Central memory CD4-positive, alpha-beta T cell (primary cell): ENCODE data around the gene RDH14.

Experiments used
- DNase-seq: peaks from one replicate; pipeline ENCODE4 v3.0.0; 2022
- total RNA-seq, 3 experiments: gene quantifications; one replicate each; lab custom pipeline; 2026; lab: John Stamatoyannopoulos, UW

The RDH14 gene, protein sequence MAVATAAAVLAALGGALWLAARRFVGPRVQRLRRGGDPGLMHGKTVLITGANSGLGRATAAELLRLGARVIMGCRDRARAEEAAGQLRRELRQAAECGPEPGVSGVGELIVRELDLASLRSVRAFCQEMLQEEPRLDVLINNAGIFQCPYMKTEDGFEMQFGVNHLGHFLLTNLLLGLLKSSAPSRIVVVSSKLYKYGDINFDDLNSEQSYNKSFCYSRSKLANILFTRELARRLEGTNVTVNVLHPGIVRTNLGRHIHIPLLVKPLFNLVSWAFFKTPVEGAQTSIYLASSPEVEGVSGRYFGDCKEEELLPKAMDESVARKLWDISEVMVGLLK
- 7.5 to 16.9 (median 13.4) reads per million in 3 experiments for total RNA-seq

DNA sequence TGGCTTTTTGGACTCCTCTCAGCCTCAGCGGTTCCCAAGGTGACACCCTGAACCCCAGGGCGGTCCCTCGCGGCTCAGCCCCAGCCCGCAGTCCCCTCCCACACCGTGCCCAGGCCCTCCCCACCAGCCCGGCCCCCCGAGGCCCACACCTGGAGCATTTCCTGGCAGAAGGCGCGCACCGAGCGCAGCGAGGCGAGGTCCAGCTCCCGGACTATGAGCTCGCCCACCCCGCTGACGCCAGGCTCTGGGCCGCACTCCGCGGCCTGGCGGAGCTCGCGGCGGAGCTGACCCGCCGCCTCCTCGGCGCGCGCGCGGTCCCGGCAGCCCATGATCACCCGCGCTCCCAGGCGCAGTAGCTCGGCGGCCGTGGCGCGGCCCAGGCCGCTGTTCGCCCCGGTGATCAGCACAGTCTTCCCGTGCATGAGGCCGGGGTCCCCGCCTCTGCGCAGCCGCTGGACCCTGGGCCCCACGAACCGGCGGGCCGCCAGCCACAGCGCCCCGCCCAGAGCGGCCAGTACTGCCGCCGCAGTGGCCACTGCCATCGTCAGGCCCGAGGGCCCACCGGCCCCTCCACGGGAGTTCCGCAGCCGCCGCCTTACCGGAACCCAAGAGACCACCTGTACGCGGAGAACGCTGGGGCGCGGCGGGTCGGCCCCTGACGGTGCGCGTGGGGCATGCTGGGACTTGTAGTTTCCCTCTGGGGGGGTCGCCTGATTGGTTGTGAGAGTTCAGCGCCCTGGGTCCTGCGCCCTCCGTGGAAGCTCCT lies at the start of gene RDH14:
RDH14 (minus strand) TSS at position 623 of the 766 bp plus-strand sequence; CDS start at position 542, 81 bp downstream.
- DNase-seq: peak; percentile 91

DNA sequence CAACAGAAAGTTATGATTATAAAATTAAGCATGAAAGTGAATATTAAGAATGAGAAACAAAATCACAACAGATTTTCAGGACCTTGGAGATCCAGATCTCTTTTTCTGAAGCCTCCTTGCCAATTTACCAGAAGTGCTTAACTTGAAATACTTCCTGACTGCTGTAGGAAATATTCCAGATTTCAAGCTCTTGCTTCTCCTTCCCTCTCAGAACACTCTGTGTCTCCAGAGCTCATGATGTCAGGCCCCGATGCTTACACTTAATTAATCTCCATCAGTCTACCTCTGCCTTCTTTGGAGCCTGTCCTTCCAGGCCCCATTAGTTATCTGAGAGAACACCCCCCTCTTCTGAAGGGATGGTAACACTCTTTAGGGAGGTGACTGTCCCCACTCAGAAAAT lies 49.6 kb upstream of the RDH14 start:
- DNase-seq: no peak

DNA sequence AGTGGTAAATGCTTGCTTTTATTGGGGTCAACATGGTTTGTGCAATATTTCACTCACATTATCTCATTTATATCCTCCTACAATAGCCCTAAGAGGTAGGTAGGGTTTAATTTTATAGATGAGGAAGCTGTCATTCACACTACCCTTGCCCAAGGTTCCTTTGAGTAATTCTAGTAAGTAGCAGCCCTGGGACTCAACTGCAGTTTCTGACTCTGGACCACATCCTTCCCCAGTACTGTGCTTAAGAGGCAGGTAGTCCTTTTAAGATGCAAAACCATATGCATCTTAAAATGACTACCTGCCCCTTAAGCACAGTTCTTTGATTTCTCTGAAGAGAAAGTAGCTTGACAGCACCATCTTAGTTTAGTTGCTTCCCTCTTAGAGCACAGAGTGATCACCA lies 44.7 kb upstream of the RDH14 start:
- DNase-seq: no peak

DNA sequence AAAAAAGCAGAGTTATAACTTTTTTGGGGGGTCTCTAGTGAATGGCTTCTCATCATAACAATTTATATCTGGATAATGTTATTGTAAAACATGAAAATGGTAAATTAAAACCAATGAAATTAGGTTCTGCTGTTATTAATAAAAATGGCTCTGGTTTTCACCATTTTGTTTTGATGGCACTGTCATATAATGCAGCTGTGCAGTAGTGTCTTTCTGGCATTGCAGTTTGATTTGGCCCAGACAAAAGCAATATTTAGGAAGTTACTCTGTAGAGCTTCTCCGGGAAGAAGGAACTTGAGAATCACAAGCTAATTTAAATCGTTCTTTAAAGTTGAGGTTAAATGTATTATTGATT lies 44.1 kb upstream of the RDH14 start:
- DNase-seq: no peak

DNA sequence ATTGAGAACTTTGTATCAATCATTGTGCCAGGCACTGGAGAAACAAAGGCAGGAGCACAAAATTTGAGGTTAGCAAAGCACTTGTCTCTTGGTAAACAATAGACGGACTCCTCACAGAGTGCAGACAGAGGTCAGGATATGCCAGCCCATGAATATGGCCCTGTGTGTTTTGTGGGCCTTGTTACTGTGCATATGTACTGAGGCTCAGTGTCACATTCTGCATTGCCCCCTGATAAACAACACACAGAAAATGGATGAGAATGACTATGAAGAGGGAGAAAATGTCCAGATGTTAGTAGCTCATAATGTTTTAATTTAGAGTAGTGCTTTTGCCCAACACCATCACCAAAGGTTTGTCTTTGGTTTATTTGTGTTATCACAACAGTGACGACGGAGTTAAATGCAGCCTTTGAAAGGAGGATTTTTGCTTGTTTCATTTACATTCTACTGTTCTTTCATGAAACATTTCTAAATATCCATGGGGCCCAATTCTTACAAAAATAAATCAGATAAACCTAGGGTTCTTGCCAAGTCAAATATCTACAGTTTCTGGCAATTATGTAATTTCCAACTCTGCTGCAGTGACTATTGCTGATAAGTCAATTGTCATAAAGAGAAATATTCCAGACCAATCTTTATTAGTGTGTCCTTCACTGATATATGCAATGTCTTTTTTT lies 43.5 kb upstream of the RDH14 start:
- no peak for DNase-seq

DNA sequence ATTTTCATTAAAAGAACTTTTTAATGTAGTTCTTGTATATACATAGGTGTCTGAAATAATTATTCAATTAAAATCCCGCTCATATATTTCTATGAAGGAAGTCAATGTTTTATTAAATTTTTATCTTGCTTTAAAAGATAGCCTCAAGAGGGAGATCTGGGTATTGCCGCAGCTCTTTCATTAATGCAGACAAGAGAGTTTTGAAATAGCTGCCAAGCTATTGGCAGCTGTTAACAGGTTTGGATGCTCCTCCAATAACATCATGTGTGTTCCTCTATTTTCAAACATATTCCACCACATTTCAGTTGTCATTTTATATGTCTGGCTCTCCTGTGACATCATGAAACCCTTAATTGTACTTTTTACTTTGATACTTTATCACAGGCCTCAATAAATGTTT lies 41.8 kb upstream of the RDH14 start:
- DNase-seq: no peak

DNA sequence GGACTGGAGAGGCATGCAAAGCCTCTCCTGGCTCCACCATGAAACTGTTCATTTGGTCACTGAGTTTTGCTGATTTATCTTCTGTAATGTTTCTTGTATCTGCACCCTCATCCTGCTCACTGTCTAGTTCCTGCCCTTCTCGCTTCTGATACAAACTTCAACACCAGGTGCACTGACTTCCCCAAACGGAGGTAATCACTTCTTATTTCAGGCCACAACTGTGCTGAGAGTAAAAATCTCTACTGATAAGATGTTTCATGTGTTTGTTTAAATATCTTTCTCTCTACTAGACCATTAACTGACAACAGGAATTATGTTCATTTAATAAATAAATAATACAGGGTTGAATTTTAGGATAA lies 39.8 kb upstream of the RDH14 start:
- DNase-seq: no peak

DNA sequence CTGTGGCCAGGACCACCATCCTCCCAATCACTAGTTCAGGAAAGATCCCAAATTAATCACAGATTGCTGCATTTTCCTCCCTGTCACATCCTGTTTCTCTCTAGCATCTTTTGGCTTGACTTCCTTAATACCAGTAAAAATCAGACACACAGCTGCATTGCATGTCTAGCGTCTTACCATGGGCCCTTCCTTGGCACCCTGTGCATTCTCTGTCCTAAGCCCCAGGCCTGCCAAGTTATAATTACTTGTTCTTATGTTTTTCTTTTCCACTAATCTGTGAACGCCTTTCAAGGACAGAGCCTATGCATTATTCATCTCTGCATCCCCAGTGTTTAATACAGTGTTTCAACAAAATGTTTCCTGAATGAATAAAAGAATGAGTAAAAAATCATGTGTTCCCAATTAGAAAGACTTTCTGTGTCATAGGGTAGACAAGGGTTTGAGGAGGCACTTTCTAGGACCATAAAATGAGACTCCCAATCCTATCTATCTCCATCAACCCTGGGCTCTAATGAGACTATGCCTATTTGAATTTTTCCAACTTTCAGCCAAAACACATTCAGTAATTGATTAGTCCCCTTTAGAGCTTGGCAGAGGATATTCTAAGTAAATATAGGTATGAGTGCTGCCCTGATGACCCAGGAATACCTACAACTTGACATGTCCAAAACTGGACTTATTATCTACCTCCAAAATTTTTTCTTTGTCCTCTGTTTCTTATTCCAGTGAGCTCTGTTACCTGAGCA lies 39.2 kb upstream of the RDH14 start:
- no peak for DNase-seq

DNA sequence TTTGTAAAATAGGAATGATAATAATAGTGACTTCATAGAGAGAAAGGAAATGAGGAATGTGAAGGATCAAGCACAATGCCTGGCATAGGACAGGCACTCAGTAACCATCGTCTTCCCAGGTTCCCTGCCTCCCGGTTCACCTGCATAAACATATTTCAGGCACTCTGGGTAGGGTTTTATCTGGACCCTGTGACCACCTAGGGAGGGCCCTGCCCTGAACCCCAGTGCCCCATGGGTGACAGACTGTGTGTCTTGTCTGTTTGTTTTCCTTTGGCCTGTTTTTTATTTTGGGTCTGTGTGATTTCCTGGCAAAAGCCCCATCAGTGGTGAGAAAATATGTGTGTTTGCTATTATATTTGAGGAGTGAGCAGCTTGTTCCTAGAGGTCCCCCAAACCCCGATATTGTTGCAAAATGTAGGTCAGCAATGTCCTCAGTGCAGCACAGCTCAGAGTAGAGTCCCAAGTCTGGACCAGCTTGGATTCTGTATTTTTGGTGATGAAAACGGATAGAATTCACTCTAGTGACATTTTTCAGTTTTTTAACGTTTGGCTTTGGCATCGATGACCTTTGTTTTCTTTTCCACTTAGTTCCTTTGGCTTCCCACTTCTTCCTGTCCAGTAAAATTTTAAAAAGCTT lies 38.5 kb upstream of the RDH14 start:
- DNase-seq: no peak

DNA sequence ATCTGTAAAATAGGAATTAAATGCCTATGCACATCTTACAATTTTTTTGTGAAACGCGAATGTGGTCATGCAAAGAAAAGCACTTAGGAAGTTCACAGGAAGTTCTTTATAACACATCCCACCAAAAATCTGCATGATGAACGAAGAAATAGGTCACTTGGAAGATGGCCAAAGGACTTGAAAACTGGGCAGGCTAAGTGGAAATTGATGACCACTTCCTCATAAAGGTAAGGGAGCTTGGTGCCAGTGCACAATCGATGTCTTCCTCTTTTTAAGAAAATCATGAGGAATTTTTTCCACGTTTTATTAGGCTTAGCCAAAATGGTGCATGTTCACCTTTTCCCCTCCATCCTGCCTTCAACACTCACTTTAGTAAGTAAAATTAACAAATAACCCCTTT lies 37.2 kb upstream of the RDH14 start:
- no peak for DNase-seq

DNA sequence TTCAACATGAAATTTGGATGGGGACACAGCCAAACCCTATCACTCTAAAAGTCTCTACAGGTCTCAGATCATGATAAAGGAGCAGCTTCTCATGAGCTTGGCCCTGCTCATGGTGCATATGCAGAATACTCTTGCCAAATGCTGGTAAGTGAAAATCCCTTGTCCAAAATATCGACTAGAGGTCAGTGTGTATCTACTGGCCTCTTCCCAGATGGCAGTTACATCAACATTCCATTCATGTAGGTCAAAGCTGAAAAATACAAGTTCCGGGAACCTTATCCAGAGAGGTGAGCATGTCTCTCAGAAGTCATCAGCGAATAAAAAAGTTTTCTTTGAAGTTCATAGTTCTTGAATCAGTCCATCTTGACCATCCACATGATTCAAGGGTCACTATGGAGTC lies 36.5 kb upstream of the RDH14 start:
- DNase-seq: no peak

DNA sequence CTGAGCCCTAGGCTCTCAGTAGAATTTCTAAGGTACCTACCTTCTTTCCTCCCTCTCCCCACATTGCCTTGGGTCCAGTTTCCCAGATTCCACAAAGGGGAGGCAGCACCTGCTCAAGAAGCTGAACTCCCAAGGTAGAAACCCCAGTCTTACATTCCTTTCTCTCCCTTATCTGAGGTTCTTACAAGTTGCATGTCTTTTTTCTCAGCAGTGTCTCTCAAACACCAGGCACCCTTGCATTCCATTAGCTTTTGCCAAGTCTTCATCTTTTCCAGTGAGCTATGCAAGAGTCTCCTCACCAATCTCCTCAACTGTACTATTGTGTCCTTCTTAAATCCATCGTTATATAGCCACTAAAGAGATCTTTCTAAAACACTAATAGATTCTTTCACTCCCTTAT lies 33.0 kb upstream of the RDH14 start:
- no peak for DNase-seq

DNA sequence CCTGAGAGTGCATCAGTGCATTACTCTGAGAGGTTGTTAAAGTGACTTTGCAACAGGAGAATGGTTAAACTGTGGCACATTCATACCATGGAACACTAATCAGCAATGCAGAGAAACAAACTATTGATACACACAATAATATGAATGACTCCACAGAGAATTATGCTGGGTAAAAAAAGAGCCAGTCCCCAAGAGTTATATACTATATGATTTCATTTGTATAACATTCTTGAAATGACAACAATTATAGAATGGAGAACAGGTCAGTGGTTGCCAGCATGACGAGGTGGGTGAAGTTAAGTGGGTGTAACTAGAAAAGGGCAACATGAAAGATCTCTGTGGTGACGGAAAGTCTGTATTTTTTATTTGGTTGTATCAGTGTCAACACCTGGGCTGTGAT lies 31.9 kb upstream of the RDH14 start:
- DNase-seq: no peak

DNA sequence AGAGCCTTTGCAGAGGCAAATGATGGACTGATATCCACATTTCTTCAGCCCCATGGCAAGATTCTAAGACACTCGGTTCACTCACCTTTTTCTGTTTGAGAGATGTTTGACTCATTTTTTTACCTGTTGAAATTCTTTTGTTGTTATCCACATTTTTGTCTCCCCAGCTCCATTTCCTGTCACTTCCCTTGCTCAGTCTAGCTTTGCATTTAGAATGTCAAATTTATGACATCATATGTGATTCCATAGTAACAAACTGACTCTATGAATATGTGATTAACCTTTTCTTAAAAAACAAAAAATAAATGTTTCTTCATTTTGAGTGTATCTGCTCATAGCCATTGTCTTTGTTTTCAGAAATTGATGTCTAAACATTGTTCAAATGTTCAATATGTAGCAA lies 28.9 kb upstream of the RDH14 start, which contains the start of gene NT5C1B:
NT5C1B (minus strand) TSS at position 216 of the 400 bp plus-strand sequence; CDS start at position 115, 101 bp downstream.
- no peak for DNase-seq

DNA sequence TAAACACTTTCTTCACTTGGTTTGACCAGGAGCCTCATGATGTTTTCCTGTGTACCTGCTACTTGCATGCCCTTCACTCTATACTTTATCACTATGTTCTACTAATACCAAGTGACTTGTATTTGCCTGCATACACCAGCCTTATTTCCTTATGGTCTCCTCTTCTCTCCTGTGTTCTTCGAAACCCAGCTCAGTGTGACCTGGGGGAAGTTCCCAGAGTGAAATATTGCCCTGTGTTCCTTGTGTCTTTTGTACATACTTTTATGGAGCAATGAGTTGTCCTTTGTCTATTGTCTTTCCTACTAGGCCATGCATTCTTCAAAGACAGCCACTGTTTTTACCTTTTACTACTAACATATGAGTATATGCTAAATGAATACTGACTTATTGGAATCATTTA lies 28.3 kb upstream of the RDH14 start:
- no peak for DNase-seq

DNA sequence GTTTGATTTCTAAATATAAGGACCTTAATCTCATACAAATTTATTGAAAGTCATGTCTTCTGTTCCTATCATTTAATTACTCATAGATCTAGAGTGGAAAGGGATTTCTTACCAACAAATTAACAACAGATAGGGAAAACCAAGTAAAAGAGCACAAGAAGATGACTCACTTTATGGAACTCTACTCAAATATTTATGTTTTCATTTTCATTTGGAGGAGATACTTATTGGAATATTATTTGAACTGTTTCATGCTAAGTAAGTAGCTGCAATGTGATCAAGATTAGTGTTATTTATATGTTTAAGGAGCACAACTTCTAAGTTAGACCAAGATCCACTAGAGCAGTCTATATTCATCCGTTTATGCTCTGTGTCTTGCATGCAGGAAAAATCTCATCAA lies 27.6 kb upstream of the RDH14 start:
- no peak for DNase-seq

DNA sequence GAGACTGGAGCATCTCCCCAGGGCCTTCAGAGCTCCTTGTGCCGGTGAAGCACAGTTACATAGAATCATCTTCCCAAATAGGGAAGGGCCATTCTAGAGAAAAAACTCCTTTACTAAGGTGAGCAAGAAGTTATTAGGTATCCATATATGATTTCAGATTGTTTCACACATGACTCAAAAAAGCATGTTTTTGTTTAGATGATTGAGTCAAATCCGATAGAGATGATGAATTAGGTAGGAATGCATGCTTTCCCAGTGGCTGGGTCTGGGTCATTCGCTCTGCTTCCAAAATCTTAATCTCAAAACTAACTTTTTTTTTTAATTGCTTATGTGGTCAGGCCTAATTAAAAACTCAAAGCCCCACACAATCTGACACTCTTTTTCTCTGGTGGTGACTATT lies 25.1 kb upstream of the RDH14 start:
- no peak for DNase-seq

DNA sequence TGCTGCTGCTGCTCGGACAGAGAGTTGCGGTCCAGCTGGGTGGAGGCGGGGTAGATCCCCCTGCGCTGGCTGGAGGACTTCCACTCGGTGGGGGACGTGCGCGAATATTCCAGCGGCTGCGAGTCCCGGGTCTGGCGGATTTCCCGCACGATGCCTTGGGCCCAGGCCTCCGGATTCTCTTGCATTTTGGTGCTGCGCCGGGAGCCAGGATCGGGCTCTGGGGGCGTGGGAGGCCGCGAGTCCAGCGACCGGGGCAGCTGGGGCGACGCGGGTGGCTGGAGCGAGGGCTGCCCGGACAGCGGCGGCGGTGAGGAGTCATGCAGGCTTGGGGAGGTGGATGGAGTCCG lies 24.1 kb upstream of the RDH14 start:
- no peak for DNase-seq

DNA sequence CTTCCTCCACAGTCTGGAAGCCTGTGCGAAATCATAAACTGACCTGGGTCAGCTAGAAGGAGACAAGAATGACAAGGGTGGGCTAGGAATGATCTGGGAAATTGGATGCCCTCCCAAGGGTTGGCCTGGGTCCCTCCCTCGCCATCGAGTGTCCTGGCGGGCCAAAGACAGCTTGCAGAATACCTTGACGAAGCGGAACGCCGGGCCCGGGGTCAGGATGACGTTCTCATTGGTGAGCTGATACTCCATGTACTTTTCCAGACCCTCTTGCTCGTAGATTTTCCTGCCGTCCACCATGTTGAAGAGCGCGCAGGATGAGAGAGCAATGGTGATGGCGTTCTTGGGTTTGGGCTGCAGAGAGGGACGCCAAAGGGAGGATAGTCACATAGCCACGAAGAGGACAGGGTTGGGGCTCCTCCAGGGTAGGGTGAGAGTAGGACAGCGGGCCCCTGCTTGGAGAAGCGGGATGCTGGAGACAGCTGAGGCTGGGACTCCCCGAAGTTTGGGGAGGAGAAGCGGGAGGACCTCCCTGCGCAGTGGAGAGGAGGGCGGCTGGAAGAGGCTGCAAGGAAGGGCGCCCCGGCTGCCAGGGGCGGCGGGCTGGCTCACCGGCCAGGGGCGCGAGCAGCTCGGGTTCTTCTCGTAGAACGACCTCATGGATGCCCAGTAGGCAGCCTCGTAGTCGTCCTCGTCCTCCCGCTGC lies 23.6 kb upstream of the RDH14 start:
- DNase-seq: no peak

DNA sequence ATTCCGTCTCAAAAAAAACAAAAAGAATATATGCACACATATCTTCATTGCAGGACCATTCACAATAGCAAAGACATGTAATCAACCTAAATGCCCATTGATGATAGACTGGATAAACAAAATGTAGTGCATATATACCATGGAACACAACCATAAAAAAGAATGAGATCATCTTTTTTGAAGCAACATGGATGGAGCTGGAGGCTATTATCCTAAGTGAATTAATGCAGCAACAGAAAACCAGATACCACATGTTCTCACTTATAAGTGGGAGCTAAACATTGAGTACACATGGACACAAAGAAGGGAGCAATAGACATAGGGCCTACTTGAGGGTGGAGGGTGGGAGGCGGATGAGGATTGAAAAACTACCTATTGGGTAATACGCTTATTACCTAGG lies 20.2 kb upstream of the RDH14 start:
- no peak for DNase-seq

DNA sequence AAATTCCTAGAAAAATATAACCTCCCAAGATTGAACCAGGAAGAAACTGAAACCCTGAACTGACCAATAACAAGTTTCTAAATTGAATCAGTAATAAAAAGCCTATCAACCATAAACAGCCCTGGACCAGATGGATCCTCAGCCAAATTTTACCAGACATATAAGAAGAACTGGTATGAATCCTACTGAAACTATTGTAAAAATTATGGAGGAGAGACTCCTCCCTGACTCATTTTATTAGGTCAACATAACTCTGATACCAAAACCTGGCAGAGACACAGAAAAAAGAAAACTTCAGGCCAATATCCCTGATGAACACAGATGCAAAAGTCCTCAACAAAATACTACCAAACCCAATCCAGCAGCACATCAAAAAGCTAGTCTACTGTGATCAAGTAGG lies 17.6 kb upstream of the RDH14 start:
- DNase-seq: no peak

DNA sequence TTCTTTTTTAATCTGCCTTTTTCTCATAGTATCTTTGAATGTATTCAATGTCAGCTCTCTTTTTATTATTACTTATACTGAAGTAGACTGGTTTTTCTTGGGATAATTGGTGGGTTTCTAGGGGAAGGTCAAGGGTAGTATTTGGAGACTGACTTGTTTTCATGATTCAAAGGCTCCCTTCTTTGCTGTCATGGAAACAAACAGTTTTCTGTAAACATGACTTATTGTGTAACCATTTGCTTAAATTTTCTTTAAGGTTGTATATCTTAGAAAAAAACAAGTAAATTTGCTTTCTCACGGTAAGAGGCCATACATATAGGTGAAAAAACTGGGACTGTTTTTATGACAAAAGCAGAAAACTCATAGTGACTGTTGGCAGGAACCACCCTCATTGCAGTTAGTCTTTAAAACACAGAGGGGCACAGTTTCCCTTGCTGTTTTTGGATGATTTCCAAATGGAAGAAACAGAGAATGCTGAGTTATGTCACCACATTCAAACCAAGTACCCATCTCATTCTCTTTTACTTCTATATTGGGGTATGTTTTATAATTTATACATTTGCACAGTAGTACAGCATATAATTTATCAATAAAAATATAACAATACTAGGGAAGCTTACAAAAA lies 5.8 kb upstream of the RDH14 start:
- DNase-seq: no peak
